Astrocyte (in vitro differentiated cells and primary cell): ENCODE results near the gene DCTPP1. TPM values are rescaled to one million over a fixed set of nuclear protein-coding genes. Genes with fewer than 3 reads are reported as not detected.
A peak's percentile ranks its signal among the peaks of the same experiment; 100 is the strongest.
"Not testable (repeated sequence)": the region's sequence is repeated elsewhere in the genome, so short reads cannot be mapped to it uniquely, and the experiment has no call there.

Source experiments
- DNase-seq: peaks from one replicate; pipeline ENCODE4 v3.0.0-alpha.2; 2010; ENCODE audit warnings: low read depth
- FAIRE-seq: peaks from 2 replicates; lab custom pipeline; 2011; peaks lifted over from hg19 to GRCh38; lab: Jason Lieb, UNC
- H2AFZ ChIP-seq: 2 replicates; pipeline ENCODE4 v1.6.0; 2012; ENCODE audit warnings: low read depth, low read length, inconsistent platforms
- H3K27ac ChIP-seq: 2 replicates; pipeline ENCODE4 v1.5.1; 2011; ENCODE audit warnings: low read depth, low read length, inconsistent platforms
- H3K27me3 ChIP-seq: 2 replicates; pipeline ENCODE4 v1.6.0; 2011; ENCODE audit warnings: low read length, inconsistent platforms; ENCODE audit not compliant: insufficient read depth
- H3K36me3 ChIP-seq: 2 replicates; pipeline ENCODE4 v1.5.1; 2011; ENCODE audit warnings: low read length, inconsistent platforms; ENCODE audit not compliant: insufficient read depth
- H3K4me1 ChIP-seq: 2 replicates; pipeline ENCODE4 v1.5.1; 2011; ENCODE audit warnings: low read length, inconsistent platforms; ENCODE audit not compliant: insufficient read depth
- H3K4me2 ChIP-seq: 2 replicates; pipeline ENCODE4 v1.6.0; 2012; ENCODE audit warnings: low read length, inconsistent platforms
- H3K4me3 ChIP-seq: 2 replicates; pipeline ENCODE4 v1.5.1; 2011; ENCODE audit warnings: low read depth, mild to moderate bottlenecking, low read length, inconsistent platforms; ENCODE audit not compliant: insufficient read depth
- H3K79me2 ChIP-seq: 2 replicates; pipeline ENCODE4 v1.6.0; 2012; ENCODE audit warnings: mild to moderate bottlenecking, low read length, inconsistent platforms; ENCODE audit not compliant: insufficient read depth
- H3K9ac ChIP-seq: 2 replicates; pipeline ENCODE4 v1.6.0; 2012; ENCODE audit warnings: mild to moderate bottlenecking, low read length, inconsistent platforms
- H3K9me3 ChIP-seq: 2 replicates; pipeline ENCODE4 v1.5.1; 2012; ENCODE audit warnings: low read depth, mild to moderate bottlenecking, low read length, inconsistent platforms; ENCODE audit not compliant: insufficient read depth
- H4K20me1 ChIP-seq: 2 replicates; pipeline ENCODE4 v1.6.0; 2012; ENCODE audit warnings: low read length, inconsistent platforms; ENCODE audit not compliant: insufficient read depth
- H3K27ac Mint-ChIP-seq: one replicate; pipeline ENCODE4 v1.8.0; 2021; ENCODE audit warnings: mild to moderate bottlenecking, mixed read lengths; ENCODE audit not compliant: unreplicated experiment
- H3K27me3 Mint-ChIP-seq: one replicate; pipeline ENCODE4 v1.8.0; 2021; ENCODE audit warnings: low read depth, mixed read lengths; ENCODE audit not compliant: unreplicated experiment
- H3K36me3 Mint-ChIP-seq: one replicate; pipeline ENCODE4 v1.8.0; 2021; ENCODE audit warnings: low read depth, mixed read lengths; ENCODE audit not compliant: unreplicated experiment
- H3K4me1 Mint-ChIP-seq: one replicate; pipeline ENCODE4 v1.8.0; 2021; ENCODE audit warnings: low read depth, mixed read lengths; ENCODE audit not compliant: unreplicated experiment
- H3K4me3 Mint-ChIP-seq: one replicate; pipeline ENCODE4 v1.8.0; 2021; ENCODE audit warnings: mild to moderate bottlenecking, moderate library complexity, mixed read lengths; ENCODE audit not compliant: unreplicated experiment
- H3K9me3 Mint-ChIP-seq: one replicate; pipeline ENCODE4 v1.8.0; 2021; ENCODE audit warnings: mild to moderate bottlenecking, mixed read lengths; ENCODE audit not compliant: unreplicated experiment
- CTCF ChIP-seq: IDR thresholded peaks from 2 replicates; pipeline ENCODE4 v1.5.1; 2011; ENCODE audit warnings: low read depth, mild to moderate bottlenecking, inconsistent platforms, low read length, moderate library complexity; ENCODE audit not compliant: insufficient read depth
- EZH2 ChIP-seq: IDR thresholded peaks from 2 replicates; pipeline ENCODE4 v1.6.1; 2012; ENCODE audit warnings: mild to moderate bottlenecking, low read length, inconsistent platforms; ENCODE audit not compliant: insufficient read depth
- total RNA-seq: library from RNA; stranded (reverse); gene quantifications from 2 replicates; pipeline ENCODE4 v1.2.1, GENCODE V29; 2021

Gene DCTPP1
- total RNA-seq, 1 donor from 2014 or later = 36.5 TPM

- no peak overlapping the region for H3K27ac Mint-ChIP-seq
- peaks cover 13% of the 10 kb centered on the region for H3K36me3 Mint-ChIP-seq
- H3K27me3 Mint-ChIP-seq = no peaks in the 10 kb centered on the region
- H3K27ac ChIP-seq = no peak overlapping the region
- no peak overlapping the region for H3K4me2 ChIP-seq
- H3K9ac ChIP-seq = no peak overlapping the region
- H3K79me2 ChIP-seq = peaks cover 42% of the 10 kb centered on the region
- H3K9me3 Mint-ChIP-seq = peaks cover 3% of the 10 kb centered on the region
- TF ChIP-seq CTCF (no peak), EZH2 (no peak)
- H3K9me3 ChIP-seq = no peaks in the 10 kb centered on the region
- no peak overlapping the region for H2AFZ ChIP-seq
- H3K4me1 ChIP-seq = peaks cover 28% of the 10 kb centered on the region
- H3K27me3 ChIP-seq = no peaks in the 10 kb centered on the region
- peaks cover 5% of the 10 kb centered on the region for H3K36me3 ChIP-seq
- FAIRE-seq = no peak
- no peaks in the 10 kb centered on the region for H4K20me1 ChIP-seq
- H3K4me3 Mint-ChIP-seq = peak overlapping the region; percentile 90
- no peak for DNase-seq
- peaks cover 20% of the 10 kb centered on the region for H3K4me1 Mint-ChIP-seq
- H3K4me3 ChIP-seq = no peak overlapping the region
Measured at GRCh38 chr16:30397056-30397455, 32.8 kb downstream of the DCTPP1 start.

- H3K9ac ChIP-seq, H2AFZ ChIP-seq, DNase-seq, H3K27me3 ChIP-seq, H3K9me3 ChIP-seq, FAIRE-seq, H3K27me3 Mint-ChIP-seq, H3K27ac Mint-ChIP-seq, H3K36me3 ChIP-seq, H3K27ac ChIP-seq, H3K9me3 Mint-ChIP-seq, H4K20me1 ChIP-seq: not testable (repeated sequence)
- H3K36me3 Mint-ChIP-seq = peaks cover 13% of the 10 kb centered on the region
- H3K4me3 Mint-ChIP-seq = peak overlapping the region; percentile 90
- peak overlapping the region; percentile 60 for H3K4me3 ChIP-seq
- H3K4me2 ChIP-seq = peak overlapping the region; percentile 86
- H3K4me1 ChIP-seq = peaks cover 28% of the 10 kb centered on the region
- peaks cover 42% of the 10 kb centered on the region for H3K79me2 ChIP-seq
- H3K4me1 Mint-ChIP-seq = peaks cover 19% of the 10 kb centered on the region
Measured at GRCh38 chr16:30396627-30397026, 33.2 kb downstream of the DCTPP1 start.

- H4K20me1 ChIP-seq = no peaks in the 10 kb centered on the region
- H2AFZ ChIP-seq = peak overlapping the region; percentile 72
- no peaks in the 10 kb centered on the region for H3K27me3 Mint-ChIP-seq
- FAIRE-seq (no peak), DNase-seq (no peak)
- no peaks in the 10 kb centered on the region for H3K9me3 ChIP-seq
- no peaks in the 10 kb centered on the region for H3K27me3 ChIP-seq
- H3K27ac Mint-ChIP-seq = peak overlapping the region; percentile 77
- H3K4me3 Mint-ChIP-seq = peak overlapping the region; percentile 90
- H3K79me2 ChIP-seq = peaks cover 42% of the 10 kb centered on the region
- peaks cover 28% of the 10 kb centered on the region for H3K4me1 ChIP-seq
- H3K9me3 Mint-ChIP-seq = peaks cover 3% of the 10 kb centered on the region
- H3K4me3 ChIP-seq = peak overlapping the region; percentile 60
- peak overlapping the region; percentile 37 for H3K27ac ChIP-seq
- peaks cover 16% of the 10 kb centered on the region for H3K4me1 Mint-ChIP-seq
- no peak for TF ChIP-seq CTCF
- TF ChIP-seq EZH2 = no peak
- H3K4me2 ChIP-seq = peak overlapping the region; percentile 86
- H3K36me3 ChIP-seq = peaks cover 5% of the 10 kb centered on the region
- H3K36me3 Mint-ChIP-seq = peaks cover 13% of the 10 kb centered on the region
- peak overlapping the region; percentile 79 for H3K9ac ChIP-seq
Measured at GRCh38 chr16:30395992-30396585, 33.7 kb downstream of the DCTPP1 start.
